Measurements from ENCODE around the gene OSBPL8. TPM values are rescaled to one million over a fixed set of nuclear protein-coding genes. Genes with fewer than 3 reads are reported as not detected.
"Not testable (repeated sequence)": the region's sequence is repeated elsewhere in the genome, so short reads cannot be mapped to it uniquely, and the experiment has no call there.

OSBPL8 gene
- total and polyA plus RNA-seq, 2 donors: 24.4 to 153 TPM

DNA sequence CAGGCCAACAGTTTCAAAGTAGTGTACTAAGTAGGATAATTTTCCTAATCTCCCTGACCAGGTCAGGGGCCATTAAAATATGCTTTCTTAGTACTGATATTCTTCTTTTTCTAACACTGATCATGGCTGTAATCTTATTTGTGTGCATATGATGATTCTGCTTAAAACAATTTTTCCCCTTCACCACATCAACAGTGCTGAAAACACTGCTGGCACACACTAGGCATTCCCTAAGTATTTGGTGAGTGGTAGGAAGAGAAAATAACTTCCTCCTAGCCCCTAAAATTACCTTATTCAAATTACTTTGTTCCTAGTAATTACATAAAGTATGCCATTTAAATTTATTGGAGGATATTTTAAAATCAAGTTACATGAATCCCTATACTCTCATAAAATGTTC, 161.5 kb downstream of the OSBPL8 start:
- H3K4me1 ChIP-seq (ENCODE audit: insufficient read depth): no peaks in the 10 kb centered on the region
- no peak for DNase-seq (ENCODE audit: extremely low spot score)
- no peaks in the 10 kb centered on the region for H3K36me3 ChIP-seq (ENCODE audit: insufficient read depth)
- H3K27ac ChIP-seq (ENCODE audit: low read depth): no peak overlapping the region
- no peak overlapping the region for H3K4me3 ChIP-seq (ENCODE audit: low read depth, low read length)

GRCh38 chr12:76391461-76391860, 168.1 kb downstream of the OSBPL8 start:
- H3K4me1 ChIP-seq (ENCODE audit: insufficient read depth): no peaks in the 10 kb centered on the region
- DNase-seq (ENCODE audit: extremely low spot score): no peak
- no peak overlapping the region for H3K27ac ChIP-seq (ENCODE audit: low read depth)
- 85% methylated on average over 1 of the region's 1 CpG for WGBS
- H3K36me3 ChIP-seq (ENCODE audit: insufficient read depth): peaks cover 8% of the 10 kb centered on the region
- no peak overlapping the region for H3K4me3 ChIP-seq (ENCODE audit: low read depth, low read length)

- Histone ChIP-seq H3K36me3 (ENCODE audit: insufficient read depth) (peaks cover 9% of the 10 kb centered on the region), H3K4me1 (ENCODE audit: insufficient read depth) (no peaks in the 10 kb centered on the region), H3K27ac (ENCODE audit: low read depth) (no peak overlapping the region), H3K4me3 (ENCODE audit: low read depth, low read length) (no peak overlapping the region)
- DNase-seq (ENCODE audit: extremely low spot score): no peak
- 94% methylated on average over 2 of the region's 2 CpGs for WGBS
Observed at GRCh38 chr12:76387614-76388013, 172.0 kb downstream of the OSBPL8 start.

GRCh38 chr12:76384560-76384959, 175.0 kb downstream of the OSBPL8 start:
- no peak overlapping the region for H3K4me3 ChIP-seq (ENCODE audit: low read depth, low read length)
- DNase-seq (ENCODE audit: extremely low spot score): no peak
- 94% methylated on average over 2 of the region's 2 CpGs for WGBS
- H3K36me3 ChIP-seq (ENCODE audit: insufficient read depth): peaks cover 4% of the 10 kb centered on the region
- H3K4me1 ChIP-seq (ENCODE audit: insufficient read depth): no peaks in the 10 kb centered on the region
- H3K27ac ChIP-seq (ENCODE audit: low read depth): no peak overlapping the region

- Histone ChIP-seq H3K4me1 (ENCODE audit: insufficient read depth) (no peaks in the 10 kb centered on the region), H3K27ac (ENCODE audit: low read depth) (no peak overlapping the region), H3K36me3 (ENCODE audit: insufficient read depth) (peaks cover 2% of the 10 kb centered on the region), H3K4me3 (ENCODE audit: low read depth, low read length) (no peak overlapping the region)
- WGBS: 95% methylated on average over 3 of the region's 3 CpGs
- DNase-seq (ENCODE audit: extremely low spot score): no peak
Observed at GRCh38 chr12:76383988-76384387, 175.6 kb downstream of the OSBPL8 start.

DNA sequence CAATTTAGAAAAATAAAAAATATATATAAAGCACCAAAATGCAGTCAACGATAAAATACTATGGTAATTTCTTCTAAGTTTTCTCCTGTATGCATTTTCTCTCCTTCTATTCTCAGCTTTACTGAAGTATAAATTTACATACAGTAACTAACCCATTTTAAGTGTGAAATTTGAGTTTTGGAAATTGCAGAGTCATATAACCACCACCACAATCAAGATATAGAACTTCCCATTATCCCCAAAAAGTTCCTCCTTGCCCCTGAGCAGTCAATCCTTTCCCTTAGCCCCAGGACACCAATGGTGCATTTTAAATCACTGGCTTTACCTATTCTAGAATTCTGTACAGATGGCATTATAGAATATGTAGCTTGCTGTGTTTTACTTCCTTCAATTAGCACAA, 180.3 kb downstream of the OSBPL8 start:
- 98% methylated on average over 1 of the region's 1 CpG for WGBS
- no peaks in the 10 kb centered on the region for H3K36me3 ChIP-seq (ENCODE audit: insufficient read depth)
- no peak for DNase-seq (ENCODE audit: extremely low spot score)

DNA sequence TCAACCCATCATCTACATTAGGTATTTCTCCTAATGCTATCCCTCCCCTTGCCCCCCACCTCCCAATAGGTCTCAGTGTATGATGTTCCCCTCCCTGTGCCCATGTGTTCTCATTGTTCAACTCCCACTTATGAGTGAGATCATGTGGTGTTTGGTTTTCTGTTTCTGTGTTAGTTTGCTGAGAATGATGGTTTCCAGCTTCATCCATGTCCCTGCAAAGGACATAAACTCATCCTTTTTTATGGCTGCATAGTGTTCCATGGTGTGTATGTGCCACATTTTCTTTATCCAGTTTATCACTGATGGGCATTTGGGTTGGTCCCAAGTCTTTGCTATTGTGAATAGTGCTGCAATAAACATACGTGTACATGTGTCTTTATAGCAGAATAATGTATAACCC, 182.7 kb downstream of the OSBPL8 start:
- H3K36me3 ChIP-seq (ENCODE audit: insufficient read depth); DNase-seq (ENCODE audit: extremely low spot score); H3K27ac ChIP-seq (ENCODE audit: low read depth); H3K4me3 ChIP-seq (ENCODE audit: low read depth, low read length); H3K4me1 ChIP-seq (ENCODE audit: insufficient read depth): not testable (repeated sequence)
- WGBS: 97% methylated on average over 1 of the region's 1 CpG

More for the DNA sequence above, 180.3 kb downstream of the OSBPL8 start:
- no peak overlapping the region for H3K4me3 ChIP-seq (ENCODE audit: low read depth, low read length)
- no peak overlapping the region for H3K27ac ChIP-seq (ENCODE audit: low read depth)
- no peaks in the 10 kb centered on the region for H3K4me1 ChIP-seq (ENCODE audit: insufficient read depth)

GRCh38 chr12:76375939-76376338, 183.6 kb downstream of the OSBPL8 start:
- no peaks in the 10 kb centered on the region for H3K36me3 ChIP-seq (ENCODE audit: insufficient read depth)
- no peaks in the 10 kb centered on the region for H3K4me1 ChIP-seq (ENCODE audit: insufficient read depth)
- DNase-seq (ENCODE audit: extremely low spot score): no peak
- H3K27ac ChIP-seq (ENCODE audit: low read depth): no peak overlapping the region
- H3K4me3 ChIP-seq (ENCODE audit: low read depth, low read length): no peak overlapping the region

DNA sequence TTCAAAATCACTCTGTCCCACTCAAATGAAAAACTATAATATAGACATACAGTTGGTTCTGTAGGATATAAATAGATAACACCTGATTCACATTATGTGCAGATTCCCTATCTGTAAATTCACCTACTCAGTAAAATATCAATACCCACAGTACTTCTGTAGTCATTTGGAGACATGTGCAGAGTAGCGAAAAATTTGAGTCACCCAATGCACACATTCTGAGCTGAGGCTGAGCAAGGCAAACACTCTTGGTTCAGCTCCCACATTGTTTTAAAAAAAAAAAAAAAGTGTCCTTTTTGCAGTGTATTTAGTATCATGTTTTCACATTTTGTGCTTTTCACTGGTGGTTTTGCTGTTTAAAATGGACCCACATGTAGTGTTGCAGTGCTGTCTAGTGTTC, 184.1 kb downstream of the OSBPL8 start:
- WGBS: 100% methylated on average over 1 of the region's 1 CpG
- Histone ChIP-seq H3K36me3 (ENCODE audit: insufficient read depth) (no peaks in the 10 kb centered on the region), H3K4me3 (ENCODE audit: low read depth, low read length) (no peak overlapping the region), H3K27ac (ENCODE audit: low read depth) (no peak overlapping the region), H3K4me1 (ENCODE audit: insufficient read depth) (no peaks in the 10 kb centered on the region)
- no peak for DNase-seq (ENCODE audit: extremely low spot score)

GRCh38 chr12:76374386-76375020, 185.1 kb downstream of the OSBPL8 start:
- Histone ChIP-seq H3K4me1 (ENCODE audit: insufficient read depth) (no peaks in the 10 kb centered on the region), H3K4me3 (ENCODE audit: low read depth, low read length) (no peak overlapping the region), H3K36me3 (ENCODE audit: insufficient read depth) (no peaks in the 10 kb centered on the region), H3K27ac (ENCODE audit: low read depth) (no peak overlapping the region)
- no peak for DNase-seq (ENCODE audit: extremely low spot score)
- whole genome bisulfite sequencing: 97% methylated on average over 1 of the region's 1 CpG

DNA sequence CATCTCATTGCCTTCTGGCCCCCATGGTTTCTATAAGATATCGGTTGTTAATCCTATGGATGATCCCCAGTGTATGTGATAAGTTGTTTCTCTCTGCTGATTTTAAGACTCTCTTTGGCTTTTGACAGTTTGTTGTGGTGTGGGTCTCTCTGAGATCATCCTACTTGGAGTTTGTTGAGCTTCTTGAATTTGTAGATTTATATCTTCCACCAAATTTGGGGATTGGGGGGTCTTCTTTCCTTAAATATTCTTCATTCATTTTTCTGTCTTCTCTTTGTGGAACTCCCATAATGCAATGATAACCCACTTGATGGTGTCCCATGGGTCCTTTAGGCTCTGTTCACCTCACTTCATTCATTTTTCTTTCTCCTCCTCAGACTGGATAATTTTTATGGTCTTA, 191.3 kb downstream of the OSBPL8 start:
- Histone ChIP-seq H3K4me3 (ENCODE audit: low read depth, low read length) (no peak overlapping the region), H3K36me3 (ENCODE audit: insufficient read depth) (peaks cover 2% of the 10 kb centered on the region), H3K4me1 (ENCODE audit: insufficient read depth) (no peaks in the 10 kb centered on the region), H3K27ac (ENCODE audit: low read depth) (no peak overlapping the region)
- no peak for DNase-seq (ENCODE audit: extremely low spot score)
- WGBS: 99% methylated on average over 1 of the region's 1 CpG

GRCh38 chr12:76366163-76366562, 193.4 kb downstream of the OSBPL8 start:
- Histone ChIP-seq H3K36me3 (ENCODE audit: insufficient read depth) (peaks cover 2% of the 10 kb centered on the region), H3K4me3 (ENCODE audit: low read depth, low read length) (no peak overlapping the region), H3K4me1 (ENCODE audit: insufficient read depth) (no peaks in the 10 kb centered on the region), H3K27ac (ENCODE audit: low read depth) (no peak overlapping the region)
- 97% methylated on average over 1 of the region's 1 CpG for WGBS
- DNase-seq (ENCODE audit: extremely low spot score): no peak

DNA sequence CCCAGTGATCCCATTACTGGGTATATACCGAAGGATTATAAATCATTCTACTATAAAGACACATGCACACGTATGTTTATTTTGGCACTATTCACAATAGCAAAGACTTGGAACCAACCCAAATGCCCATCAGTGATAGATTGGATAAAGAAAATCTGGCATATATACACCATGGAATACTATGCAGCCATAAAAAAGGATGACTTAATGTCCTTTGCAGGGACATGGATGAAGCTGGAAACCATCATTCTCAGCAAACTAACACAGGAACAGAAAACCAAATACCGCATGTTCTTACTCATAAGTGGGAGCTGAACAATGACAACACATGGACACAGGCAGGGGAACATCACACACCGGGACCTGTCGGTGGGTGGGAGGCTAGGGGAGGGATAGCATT, 195.4 kb downstream of the OSBPL8 start:
- not testable (repeated sequence) for H3K27ac ChIP-seq (ENCODE audit: low read depth); H3K36me3 ChIP-seq (ENCODE audit: insufficient read depth); H3K4me1 ChIP-seq (ENCODE audit: insufficient read depth); DNase-seq (ENCODE audit: extremely low spot score); H3K4me3 ChIP-seq (ENCODE audit: low read depth, low read length)
- 93% methylated on average over 5 of the region's 5 CpGs for WGBS

GRCh38 chr12:76360316-76360715, 199.3 kb downstream of the OSBPL8 start:
- Histone ChIP-seq H3K27ac (ENCODE audit: low read depth) (no peak overlapping the region), H3K4me1 (ENCODE audit: insufficient read depth) (no peaks in the 10 kb centered on the region), H3K36me3 (ENCODE audit: insufficient read depth) (peaks cover 2% of the 10 kb centered on the region), H3K4me3 (ENCODE audit: low read depth, low read length) (no peak overlapping the region)
- DNase-seq (ENCODE audit: extremely low spot score): no peak
- WGBS: 98% methylated on average over 9 of the region's 9 CpGs

- 83% methylated on average over 1 of the region's 1 CpG for WGBS
- H3K4me3 ChIP-seq (ENCODE audit: low read depth, low read length): no peak overlapping the region
Observed at GRCh38 chr12:76356071-76356470, 203.5 kb downstream of the OSBPL8 start.

More at GRCh38 chr12:76356071-76356470, 203.5 kb downstream of the OSBPL8 start:
- no peak overlapping the region for H3K27ac ChIP-seq (ENCODE audit: low read depth)
- H3K4me1 ChIP-seq (ENCODE audit: insufficient read depth): no peaks in the 10 kb centered on the region
- no peak for DNase-seq (ENCODE audit: extremely low spot score)
- H3K36me3 ChIP-seq (ENCODE audit: insufficient read depth): peaks cover 2% of the 10 kb centered on the region

Data from urinary bladder (tissue), 4 donors.